Hepatocyte (in vitro differentiated cells): Measurements from ENCODE around the gene FRMPD3. TPM values are rescaled to one million over a fixed set of nuclear protein-coding genes. Genes with fewer than 3 reads are reported as not detected.

ENCODE experiments used
- DNase-seq: peaks from one replicate; pipeline ENCODE4 v3.0.0-alpha.2; 2016; ENCODE audit warnings: low spot score
- H2AFZ ChIP-seq: fragments of 200-600 bp; sonication (generic); 2 replicates; pipeline ENCODE4 v1.6.0; 2016; ENCODE audit warnings: antibody characterized with exemption, mild to moderate bottlenecking
- H3K27ac ChIP-seq: fragments of 200-600 bp; sonication (generic); 2 replicates; pipeline ENCODE4 v1.5.1; 2016; ENCODE audit warnings: mild to moderate bottlenecking
- H3K27me3 ChIP-seq: fragments of 200-600 bp; sonication (generic); 2 replicates; pipeline ENCODE4 v1.6.1; 2016
- H3K36me3 ChIP-seq: fragments of 200-600 bp; sonication (generic); replicated peaks from 2 replicates; pipeline ENCODE4 v1.5.1; 2016; ENCODE audit warnings: low read depth; ENCODE audit not compliant: insufficient read depth
- H3K4me1 ChIP-seq: fragments of 200-600 bp; sonication (generic); 2 replicates; pipeline ENCODE4 v1.5.1; 2016; ENCODE audit warnings: mild to moderate bottlenecking, moderate library complexity; ENCODE audit not compliant: insufficient read depth
- H3K4me2 ChIP-seq: fragments of 200-600 bp; sonication (generic); 2 replicates; pipeline ENCODE4 v1.6.0; 2016
- H3K4me3 ChIP-seq: fragments of 200-600 bp; sonication (generic); 2 replicates; pipeline ENCODE4 v1.5.1; 2016; ENCODE audit warnings: mild to moderate bottlenecking
- H3K79me2 ChIP-seq: fragments of 200-600 bp; sonication (generic); 2 replicates; pipeline ENCODE4 v1.6.0; 2017; ENCODE audit warnings: mild to moderate bottlenecking
- H3K9me2 ChIP-seq: fragments of 200-600 bp; sonication (generic); replicated peaks from 2 replicates; pipeline ENCODE4 v1.6.0; 2017; ENCODE audit warnings: mild to moderate bottlenecking; ENCODE audit not compliant: insufficient read depth
- H3K9me3 ChIP-seq: fragments of 200-600 bp; sonication (generic); 2 replicates; pipeline ENCODE4 v1.5.1; 2016; ENCODE audit warnings: low read depth, mild to moderate bottlenecking
- H4K20me1 ChIP-seq: fragments of 200-600 bp; sonication (generic); 2 replicates; pipeline ENCODE4 v1.6.0; 2016; ENCODE audit warnings: mild to moderate bottlenecking; ENCODE audit not compliant: insufficient read depth, poor library complexity, severe bottlenecking
- EZH2 ChIP-seq: fragments of 200-600 bp; sonication (generic); IDR thresholded peaks from 2 replicates; pipeline ENCODE4 v1.6.1; 2016; ENCODE audit warnings: antibody characterized with exemption, mild to moderate bottlenecking, borderline replicate concordance
- EZH2phosphoT487 ChIP-seq: fragments of 200-600 bp; sonication (generic); IDR thresholded peaks from one replicate; pipeline ENCODE4 v1.6.1; 2018; ENCODE audit warnings: antibody characterized with exemption, mild to moderate bottlenecking, low read depth, moderate library complexity; ENCODE audit not compliant: unreplicated experiment, severe bottlenecking
- WGBS: methylation state at CpG from one replicate; pipeline ENCODE4 v1.1.6; 2016; ENCODE audit warnings: low lambda C conversion rate; ENCODE audit errors: missing lambda C conversion rate; 5-methylcytosine and 5-hydroxymethylcytosine counted together
- polyA plus RNA-seq: library from polyadenylated mRNA; unstranded; fragments of >200 nt; fragmentation: Nextera tagmentation; extraction: Ambion mirVana; gene quantifications from 2 replicates; pipeline ENCODE4 v1.2.1, GENCODE V29; 2016
- total RNA-seq: library from RNA; depleted of rRNA; stranded (reverse); fragments of >200 nt; gene quantifications from 2 replicates; pipeline ENCODE4 v1.2.3, GENCODE V29; 2014
- TF ChIP-seq, protein P1 (sequence below): fragments of 200-600 bp; sonication (generic); IDR thresholded peaks from 2 replicates; pipeline ENCODE4 v1.5.1; 2016; ENCODE audit warnings: antibody characterized with exemption, mild to moderate bottlenecking; ENCODE audit not compliant: poor library complexity

The FRMPD3 gene
- total and polyA plus RNA-seq, 2 experiments from 2014 or later, result 0.17 TPM; not detected in 1

DNA sequence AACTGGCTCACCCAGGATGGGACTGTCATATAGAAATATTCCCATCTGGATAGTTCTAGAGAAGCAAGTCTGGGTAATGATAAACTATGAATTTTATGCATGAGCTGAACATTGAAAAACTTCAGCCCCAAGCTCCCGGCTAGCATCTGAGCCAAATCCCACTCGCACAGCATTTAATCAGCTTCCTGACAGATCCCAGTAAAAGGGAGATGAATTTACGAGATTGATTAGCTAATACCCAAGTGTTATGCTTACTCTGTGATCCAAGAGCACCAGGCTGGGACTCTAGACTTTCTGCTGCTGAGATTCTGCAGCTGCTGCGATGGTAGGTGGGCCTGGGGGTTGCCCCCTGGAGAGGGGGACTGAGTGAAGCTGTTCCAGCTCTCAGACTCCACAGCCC is 28.0 kb downstream of the FRMPD3 start:
- H3K9me3 ChIP-seq, result no peaks in the 10 kb centered on the region
- no peaks in the 10 kb centered on the region for H4K20me1 ChIP-seq
- H3K4me2 ChIP-seq, result no peak overlapping the region
- no peak overlapping the region for H3K27ac ChIP-seq
- H3K36me3 ChIP-seq, result no peaks in the 10 kb centered on the region
- no peaks in the 10 kb centered on the region for H3K27me3 ChIP-seq
- 49% methylated on average over 4 of the region's 4 CpGs for WGBS
- no peak for DNase-seq
- no peak overlapping the region for H3K4me3 ChIP-seq
- TF ChIP-seq EZH2 (no peak), EZH2phosphoT487 (no peak)
- TF ChIP-seq, protein P1, sequence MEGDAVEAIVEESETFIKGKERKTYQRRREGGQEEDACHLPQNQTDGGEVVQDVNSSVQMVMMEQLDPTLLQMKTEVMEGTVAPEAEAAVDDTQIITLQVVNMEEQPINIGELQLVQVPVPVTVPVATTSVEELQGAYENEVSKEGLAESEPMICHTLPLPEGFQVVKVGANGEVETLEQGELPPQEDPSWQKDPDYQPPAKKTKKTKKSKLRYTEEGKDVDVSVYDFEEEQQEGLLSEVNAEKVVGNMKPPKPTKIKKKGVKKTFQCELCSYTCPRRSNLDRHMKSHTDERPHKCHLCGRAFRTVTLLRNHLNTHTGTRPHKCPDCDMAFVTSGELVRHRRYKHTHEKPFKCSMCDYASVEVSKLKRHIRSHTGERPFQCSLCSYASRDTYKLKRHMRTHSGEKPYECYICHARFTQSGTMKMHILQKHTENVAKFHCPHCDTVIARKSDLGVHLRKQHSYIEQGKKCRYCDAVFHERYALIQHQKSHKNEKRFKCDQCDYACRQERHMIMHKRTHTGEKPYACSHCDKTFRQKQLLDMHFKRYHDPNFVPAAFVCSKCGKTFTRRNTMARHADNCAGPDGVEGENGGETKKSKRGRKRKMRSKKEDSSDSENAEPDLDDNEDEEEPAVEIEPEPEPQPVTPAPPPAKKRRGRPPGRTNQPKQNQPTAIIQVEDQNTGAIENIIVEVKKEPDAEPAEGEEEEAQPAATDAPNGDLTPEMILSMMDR, result no peak
- no peaks in the 10 kb centered on the region for H3K79me2 ChIP-seq
- H3K9me2 ChIP-seq, result no peaks in the 10 kb centered on the region
- H2AFZ ChIP-seq, result no peak overlapping the region
- no peaks in the 10 kb centered on the region for H3K4me1 ChIP-seq

DNA sequence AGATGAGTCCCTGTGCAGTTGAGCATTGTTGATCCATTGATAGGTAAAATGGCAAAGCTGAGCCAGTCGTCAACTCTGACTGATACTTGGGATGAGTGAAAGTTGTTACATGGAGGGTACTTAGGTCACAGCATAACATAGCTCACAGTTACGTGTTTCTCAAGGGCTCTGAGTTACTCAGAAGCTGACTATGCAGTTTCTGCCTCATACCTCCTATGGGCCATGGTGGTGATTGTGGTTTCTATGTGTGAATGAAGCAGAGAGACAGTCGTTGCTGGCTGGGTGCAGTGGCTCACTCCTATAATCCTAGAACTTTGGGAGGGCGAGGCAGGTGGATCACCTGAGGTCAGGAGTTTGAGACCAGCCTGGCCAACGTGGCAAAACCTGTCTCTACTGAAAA is 30.8 kb downstream of the FRMPD3 start:
- DNase-seq, result no peak
- H2AFZ ChIP-seq, result no peak overlapping the region
- TF ChIP-seq, protein P1, result no peak
- no peak for TF ChIP-seq EZH2
- no peak for TF ChIP-seq EZH2phosphoT487
- no peak overlapping the region for H3K4me2 ChIP-seq
- WGBS, result 63% methylated on average over 5 of the region's 5 CpGs
- no peaks in the 10 kb centered on the region for H3K9me3 ChIP-seq
- no peak overlapping the region for H3K4me3 ChIP-seq
- H3K27ac ChIP-seq, result no peak overlapping the region
- H3K27me3 ChIP-seq, result no peaks in the 10 kb centered on the region
- H3K36me3 ChIP-seq, result no peaks in the 10 kb centered on the region
- no peaks in the 10 kb centered on the region for H4K20me1 ChIP-seq
- H3K79me2 ChIP-seq, result no peaks in the 10 kb centered on the region
- H3K9me2 ChIP-seq, result no peaks in the 10 kb centered on the region
- H3K4me1 ChIP-seq, result no peaks in the 10 kb centered on the region

DNA sequence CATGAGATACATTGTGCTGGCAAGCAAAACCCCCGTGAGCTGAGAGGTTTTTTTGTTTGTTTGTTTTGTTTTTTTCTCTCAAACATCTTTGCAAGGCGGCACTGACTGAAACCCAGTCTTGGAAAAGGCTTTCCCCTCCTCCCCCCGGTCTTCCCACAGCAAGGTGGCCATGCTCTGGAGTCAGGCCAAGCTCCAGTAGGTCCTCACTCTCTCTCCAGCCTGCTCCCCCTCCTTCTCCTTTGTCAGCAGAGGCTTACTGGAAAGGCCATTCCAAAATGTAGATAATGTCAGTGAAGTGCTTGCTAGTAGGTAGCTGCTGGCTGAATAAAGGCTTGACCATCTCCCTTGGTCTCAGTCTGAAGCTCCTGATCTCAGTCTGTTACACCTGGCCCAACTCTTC is 32.6 kb downstream of the FRMPD3 start:
- Histone ChIP-seq H3K9me3 (no peaks in the 10 kb centered on the region), H3K4me2 (no peak overlapping the region), H2AFZ (no peak overlapping the region), H3K27ac (no peak overlapping the region), H3K79me2 (no peaks in the 10 kb centered on the region), H3K27me3 (no peaks in the 10 kb centered on the region), H3K9me2 (no peaks in the 10 kb centered on the region), H3K4me1 (no peaks in the 10 kb centered on the region), H3K36me3 (no peaks in the 10 kb centered on the region), H3K4me3 (no peak overlapping the region), H4K20me1 (no peaks in the 10 kb centered on the region)
- 65% methylated on average over 3 of the region's 3 CpGs for WGBS
- TF ChIP-seq EZH2phosphoT487 (no peak), EZH2 (no peak)
- TF ChIP-seq, protein P1, result no peak
- DNase-seq, result no peak

DNA sequence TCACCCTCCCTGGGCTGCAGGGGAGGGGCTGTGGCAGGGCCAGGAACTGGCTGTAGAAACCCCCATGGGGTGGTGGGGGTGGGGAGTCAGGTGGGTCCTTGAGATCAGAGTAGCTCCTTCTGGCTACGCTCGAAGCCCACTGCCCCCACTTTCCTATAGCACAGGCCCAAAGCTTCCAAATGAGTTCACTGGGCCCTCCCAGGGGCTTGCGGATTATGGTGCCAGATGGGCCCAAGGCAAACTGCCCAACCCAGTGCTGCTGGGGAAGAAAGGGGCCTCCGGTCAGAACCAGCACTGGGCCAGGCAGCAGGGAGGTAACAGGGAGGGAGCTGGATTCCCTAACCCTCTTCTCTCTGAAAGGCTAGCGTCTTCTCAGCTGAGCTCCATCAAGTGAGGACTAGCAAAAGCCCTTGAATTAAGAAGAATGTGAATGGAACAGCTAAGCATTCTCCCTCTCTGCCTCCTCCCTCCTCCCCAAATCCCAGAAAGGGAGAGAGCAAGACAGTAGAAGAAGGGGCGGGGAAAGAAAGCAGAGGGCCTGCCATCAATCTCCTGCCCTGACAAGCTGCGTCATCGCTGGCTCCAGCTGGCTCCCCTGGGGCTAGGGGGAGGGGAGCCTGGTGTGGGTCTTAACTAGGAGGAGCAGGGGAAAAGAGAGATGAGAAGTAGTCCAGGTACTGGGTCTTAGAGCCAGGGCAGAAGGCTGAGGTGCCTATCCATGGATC is 34.7 kb downstream of the FRMPD3 start:
- Histone ChIP-seq H3K27me3 (no peaks in the 10 kb centered on the region), H3K27ac (no peak overlapping the region), H3K4me2 (no peak overlapping the region), H3K79me2 (no peaks in the 10 kb centered on the region), H3K9me2 (no peaks in the 10 kb centered on the region), H3K4me1 (no peaks in the 10 kb centered on the region), H3K9me3 (no peaks in the 10 kb centered on the region), H4K20me1 (no peaks in the 10 kb centered on the region), H3K36me3 (no peaks in the 10 kb centered on the region), H3K4me3 (no peak overlapping the region), H2AFZ (no peak overlapping the region)
- 58% methylated on average over 8 of the region's 8 CpGs for WGBS
- no peak for TF ChIP-seq EZH2phosphoT487
- no peak for TF ChIP-seq EZH2
- TF ChIP-seq, protein P1, result no peak
- peak; percentile 49 for DNase-seq
